Hair follicle dermal papilla cell (primary cell): ENCODE data around the gene RALGPS1. TPM values are rescaled to one million over a fixed set of nuclear protein-coding genes. Genes with fewer than 3 reads are reported as not detected.

Source experiments
- total RNA-seq: library from RNA; depleted of rRNA; stranded (reverse); fragments of >200 nt; gene quantifications from 2 replicates; pipeline ENCODE4 v1.2.3, GENCODE V29; 2012

Gene RALGPS1, protein sequence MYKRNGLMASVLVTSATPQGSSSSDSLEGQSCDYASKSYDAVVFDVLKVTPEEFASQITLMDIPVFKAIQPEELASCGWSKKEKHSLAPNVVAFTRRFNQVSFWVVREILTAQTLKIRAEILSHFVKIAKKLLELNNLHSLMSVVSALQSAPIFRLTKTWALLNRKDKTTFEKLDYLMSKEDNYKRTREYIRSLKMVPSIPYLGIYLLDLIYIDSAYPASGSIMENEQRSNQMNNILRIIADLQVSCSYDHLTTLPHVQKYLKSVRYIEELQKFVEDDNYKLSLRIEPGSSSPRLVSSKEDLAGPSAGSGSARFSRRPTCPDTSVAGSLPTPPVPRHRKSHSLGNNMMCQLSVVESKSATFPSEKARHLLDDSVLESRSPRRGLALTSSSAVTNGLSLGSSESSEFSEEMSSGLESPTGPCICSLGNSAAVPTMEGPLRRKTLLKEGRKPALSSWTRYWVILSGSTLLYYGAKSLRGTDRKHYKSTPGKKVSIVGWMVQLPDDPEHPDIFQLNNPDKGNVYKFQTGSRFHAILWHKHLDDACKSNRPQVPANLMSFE
- 4.0 and 4.1 TPM in 2 replicates for total RNA-seq

DNA sequence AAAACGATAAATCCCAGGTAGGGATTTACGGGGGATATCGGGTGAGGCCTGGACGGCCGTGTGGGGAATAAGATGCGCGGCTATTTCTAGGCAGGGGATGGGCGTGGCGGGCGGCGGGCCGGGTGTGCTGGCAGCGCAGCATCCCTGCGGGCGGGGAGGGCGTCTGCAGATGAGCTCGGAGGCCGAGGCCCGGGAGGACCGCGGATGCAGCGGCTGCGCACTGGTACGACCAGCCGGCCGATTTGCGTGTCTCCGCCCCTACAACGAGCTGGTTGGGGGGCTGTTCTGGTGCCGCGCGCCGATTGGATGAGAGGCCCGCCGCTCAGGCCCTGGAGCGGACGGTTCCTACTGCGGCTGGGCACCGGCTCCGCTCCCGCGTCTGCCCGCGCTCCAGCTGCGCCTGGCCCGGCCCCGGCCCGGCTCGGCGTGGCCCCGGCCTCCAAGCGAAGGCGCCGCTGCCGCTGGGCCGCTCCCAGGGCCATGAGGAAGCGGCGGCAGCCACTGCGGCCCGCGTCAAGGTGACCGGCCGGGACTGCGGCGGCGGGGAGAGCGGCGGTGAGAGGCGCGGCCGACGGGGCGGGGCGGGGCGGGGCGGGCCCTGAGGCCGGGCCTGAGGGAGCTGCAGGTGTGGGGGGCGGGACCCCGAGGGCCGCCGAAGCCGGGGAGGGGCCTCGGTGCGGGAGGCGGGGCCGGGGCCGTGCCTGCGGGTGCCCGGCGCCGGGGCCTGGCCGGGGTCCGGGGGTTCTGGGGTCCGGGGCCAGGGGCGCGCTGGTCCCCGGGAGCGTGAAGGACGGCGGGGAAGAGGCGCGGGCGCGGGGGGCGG is at the start of gene RALGPS1:
TSS of gene RALGPS1 (plus strand) at position 325 of the 823 bp plus-strand sequence. CDS start 47,508 bp downstream, outside the sequence.

DNA sequence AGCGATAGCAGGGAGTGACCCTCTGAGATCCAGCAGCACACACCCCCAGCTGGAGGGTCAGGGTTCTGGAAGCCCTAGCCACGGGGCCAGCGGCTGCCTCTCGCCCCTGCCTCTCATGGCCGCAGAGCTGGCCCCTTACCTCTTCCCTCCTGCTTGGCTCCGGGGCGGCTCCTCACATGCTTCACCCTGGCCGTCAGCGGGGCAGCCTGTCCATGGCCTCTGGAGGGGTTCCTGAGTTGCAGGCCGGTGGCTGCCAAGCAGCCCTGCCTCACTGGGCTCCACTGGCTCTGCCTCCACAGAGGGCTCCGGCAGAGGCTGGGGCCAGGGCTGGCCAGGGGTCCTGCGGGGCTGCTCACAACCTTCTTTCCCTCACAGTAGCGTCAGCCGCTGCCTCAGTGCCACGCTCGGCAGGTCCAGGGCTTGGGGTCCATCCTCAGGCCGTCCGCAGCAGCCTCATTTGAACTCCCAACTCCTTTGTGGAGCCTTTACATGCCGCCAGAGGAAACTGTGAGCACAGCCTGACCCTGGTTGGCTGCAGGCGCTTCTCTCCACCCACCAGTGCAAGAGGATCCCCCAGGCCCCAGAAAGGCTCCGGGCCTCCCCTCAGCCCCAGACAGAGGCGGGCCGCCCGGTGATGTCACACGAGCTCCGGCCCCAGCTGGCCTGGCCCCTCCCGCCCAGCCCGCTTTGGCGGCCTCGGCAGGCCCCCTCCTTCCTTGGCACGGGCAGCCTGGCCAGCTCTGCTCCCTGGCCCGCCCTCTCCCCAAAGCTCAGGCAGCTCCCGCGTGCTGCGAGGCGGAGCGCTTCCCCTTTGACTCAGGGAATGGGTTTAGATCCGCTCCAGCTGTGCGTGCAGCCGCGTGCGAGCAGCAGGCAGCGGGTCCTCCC is 207.8 kb downstream of the RALGPS1 start, which contains the start of gene ANGPTL2:
TSS of gene ANGPTL2 (minus strand) at position 460 of the 888 bp plus-strand sequence. CDS start 13,904 bp downstream, outside the sequence.

DNA sequence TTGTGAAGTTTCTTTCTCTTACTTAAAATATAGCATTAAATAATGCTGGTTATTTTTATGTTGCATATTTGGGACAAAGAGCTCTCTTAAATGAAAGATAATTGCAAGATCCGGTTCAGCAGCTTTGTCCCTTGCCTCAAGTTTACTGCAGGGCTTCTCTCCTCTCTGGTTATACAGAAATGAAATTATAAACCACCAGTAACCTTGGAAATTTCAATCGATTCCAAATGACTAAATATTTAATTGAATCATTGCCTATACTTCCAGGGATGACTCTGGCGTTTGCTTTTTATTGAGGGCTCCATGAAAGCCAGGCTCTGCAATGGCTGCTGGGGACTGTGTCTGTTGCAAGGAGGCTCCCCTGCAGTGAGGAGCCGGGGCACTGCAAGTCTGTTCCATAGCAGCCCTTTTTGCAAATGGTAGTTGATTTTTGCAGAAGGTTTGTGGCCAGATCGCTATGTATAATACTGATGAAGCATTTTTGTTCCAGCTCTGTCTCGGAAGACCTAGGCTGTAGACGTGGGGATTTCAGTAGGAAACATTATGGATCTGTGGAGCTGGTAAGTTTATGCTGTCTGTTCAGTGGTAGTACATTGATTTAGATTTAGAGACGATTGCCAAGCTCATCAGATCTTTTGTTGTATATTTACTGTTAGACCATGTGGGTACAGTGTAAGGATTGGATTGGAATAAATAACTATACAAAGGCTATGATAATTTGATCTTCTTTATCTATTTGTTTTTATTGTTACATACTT is 350.1 kb downstream of the RALGPS1 start, which contains the start of gene GARNL3:
TSS of gene GARNL3 (plus strand) at position 313 of the 758 bp plus-strand sequence. CDS start at position 417, 104 bp downstream.

Other genes with a start within 250 kb of the RALGPS1 start
- 16.1 and 16.9 TPM in 2 replicates for gene ZBTB43, start 109.7 kb upstream of the RALGPS1 start, total RNA-seq
- gene ZBTB34, start 54.1 kb upstream of the RALGPS1 start, total RNA-seq: 8.9 and 11.2 TPM in 2 replicates
- gene ANGPTL2, start 207.9 kb downstream of the RALGPS1 start, total RNA-seq: 93.9 and 100 TPM in 2 replicates